ENCODE results near the gene MIDN. TPM values are rescaled to one million over a fixed set of nuclear protein-coding genes. Genes with fewer than 3 reads are reported as not detected.

MIDN gene
- total RNA-seq, 2 donors from 2014 or later = 36.3 to 43.5 TPM

DNA sequence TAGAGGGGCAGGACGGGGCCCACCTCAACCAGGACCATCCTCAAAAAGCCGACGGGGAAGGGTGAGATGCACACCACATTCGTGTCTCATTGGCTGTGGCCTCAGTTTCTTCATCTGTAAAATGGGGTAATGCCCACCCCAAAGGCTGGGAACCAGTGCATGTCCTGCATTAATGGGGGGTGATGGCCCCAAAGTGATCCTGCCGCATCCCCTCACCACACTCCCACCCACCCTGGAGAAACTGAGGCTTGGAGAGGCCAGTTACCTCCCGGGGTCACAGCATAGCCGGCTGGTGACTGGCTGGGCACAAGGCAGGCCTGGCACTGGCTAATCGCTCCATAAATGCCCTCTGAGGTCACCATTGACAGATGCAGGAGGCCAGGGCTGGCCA lies 640 bp upstream of the MIDN start:
- 56 to 98% methylated on average over 4 to 8 of the region's 8 CpGs for WGBS, 2 donors
- DNase-seq = no peak
- TF ChIP-seq, protein P1, sequence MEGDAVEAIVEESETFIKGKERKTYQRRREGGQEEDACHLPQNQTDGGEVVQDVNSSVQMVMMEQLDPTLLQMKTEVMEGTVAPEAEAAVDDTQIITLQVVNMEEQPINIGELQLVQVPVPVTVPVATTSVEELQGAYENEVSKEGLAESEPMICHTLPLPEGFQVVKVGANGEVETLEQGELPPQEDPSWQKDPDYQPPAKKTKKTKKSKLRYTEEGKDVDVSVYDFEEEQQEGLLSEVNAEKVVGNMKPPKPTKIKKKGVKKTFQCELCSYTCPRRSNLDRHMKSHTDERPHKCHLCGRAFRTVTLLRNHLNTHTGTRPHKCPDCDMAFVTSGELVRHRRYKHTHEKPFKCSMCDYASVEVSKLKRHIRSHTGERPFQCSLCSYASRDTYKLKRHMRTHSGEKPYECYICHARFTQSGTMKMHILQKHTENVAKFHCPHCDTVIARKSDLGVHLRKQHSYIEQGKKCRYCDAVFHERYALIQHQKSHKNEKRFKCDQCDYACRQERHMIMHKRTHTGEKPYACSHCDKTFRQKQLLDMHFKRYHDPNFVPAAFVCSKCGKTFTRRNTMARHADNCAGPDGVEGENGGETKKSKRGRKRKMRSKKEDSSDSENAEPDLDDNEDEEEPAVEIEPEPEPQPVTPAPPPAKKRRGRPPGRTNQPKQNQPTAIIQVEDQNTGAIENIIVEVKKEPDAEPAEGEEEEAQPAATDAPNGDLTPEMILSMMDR (IDR thresholded peaks at IDR 0.05) = no peak
- TF ChIP-seq POLR2A (IDR thresholded peaks at IDR 0.05) = no peak
- Histone ChIP-seq H3K9me3 (no peaks in the 10 kb centered on the region), H3K27me3 (no peaks in the 10 kb centered on the region), H3K4me3 (no peak overlapping the region), H3K27ac (peak overlapping the region; percentile 99 to 100 (median 100)), H3K4me1 (peaks cover 70% of the 10 kb centered on the region), H3K36me3 (replicated peaks in 1 of 2; ENCODE audit: insufficient read depth in 1 of 2, low read depth in 2 of 2) (no peaks in the 10 kb centered on the region)
- intact Hi-C loops (cut with DNase I) = no loop called here
- ATAC-seq = no peak

DNA sequence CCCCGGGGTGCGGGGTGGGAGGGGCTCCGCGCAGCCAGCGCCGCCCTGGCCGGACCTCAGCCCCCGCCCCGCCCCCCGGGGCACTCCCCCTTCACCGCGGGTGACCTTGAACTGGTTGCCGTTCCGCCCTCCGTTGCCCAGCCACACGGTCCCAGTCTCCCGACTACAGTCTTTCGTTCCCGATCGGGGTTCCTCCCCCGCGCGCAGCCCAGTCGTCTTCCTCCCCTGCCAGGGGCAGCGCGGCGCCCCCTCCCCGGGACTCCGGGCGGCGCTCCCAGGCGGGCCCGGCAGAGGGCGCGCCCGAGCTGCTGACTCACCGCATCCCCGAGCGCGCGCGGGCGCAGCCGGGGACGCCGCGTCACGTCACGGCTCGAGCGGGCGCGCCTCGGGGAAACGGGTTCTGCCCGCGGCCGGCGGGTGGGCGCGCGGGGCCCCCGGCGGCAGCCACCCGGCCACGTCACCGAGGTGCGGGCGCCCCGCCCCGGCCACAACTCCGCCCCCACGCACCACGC lies 459 bp downstream of the MIDN start:
- no peaks in the 10 kb centered on the region for H3K27me3 ChIP-seq
- intact Hi-C loops (cut with DNase I) = no loop called here
- no peaks in the 10 kb centered on the region for H3K9me3 ChIP-seq
- peak overlapping the region; percentile 99 to 100 (median 100) for H3K27ac ChIP-seq
- DNase-seq = peak; percentile 79 to 84 (median 82)
- peak overlapping the region; percentile 23 to 52 for H3K4me3 ChIP-seq
- peak in 2 of 3 donors; percentile 6 to 24 for TF ChIP-seq POLR2A (IDR thresholded peaks at IDR 0.05)
- TF ChIP-seq, protein P1 (IDR thresholded peaks at IDR 0.05) = peak; percentile 55 to 96 (median 87)
- ATAC-seq = peak; percentile 13
- H3K36me3 ChIP-seq (replicated peaks in 1 of 2; ENCODE audit: insufficient read depth in 1 of 2, low read depth in 2 of 2) = no peaks in the 10 kb centered on the region
- H3K4me1 ChIP-seq = peaks cover 70% of the 10 kb centered on the region
- 2% methylated on average over 39 of the region's 74 CpGs; no CpG with 5 or more reads in 1 of the 2 donors for WGBS, 2 donors

DNA sequence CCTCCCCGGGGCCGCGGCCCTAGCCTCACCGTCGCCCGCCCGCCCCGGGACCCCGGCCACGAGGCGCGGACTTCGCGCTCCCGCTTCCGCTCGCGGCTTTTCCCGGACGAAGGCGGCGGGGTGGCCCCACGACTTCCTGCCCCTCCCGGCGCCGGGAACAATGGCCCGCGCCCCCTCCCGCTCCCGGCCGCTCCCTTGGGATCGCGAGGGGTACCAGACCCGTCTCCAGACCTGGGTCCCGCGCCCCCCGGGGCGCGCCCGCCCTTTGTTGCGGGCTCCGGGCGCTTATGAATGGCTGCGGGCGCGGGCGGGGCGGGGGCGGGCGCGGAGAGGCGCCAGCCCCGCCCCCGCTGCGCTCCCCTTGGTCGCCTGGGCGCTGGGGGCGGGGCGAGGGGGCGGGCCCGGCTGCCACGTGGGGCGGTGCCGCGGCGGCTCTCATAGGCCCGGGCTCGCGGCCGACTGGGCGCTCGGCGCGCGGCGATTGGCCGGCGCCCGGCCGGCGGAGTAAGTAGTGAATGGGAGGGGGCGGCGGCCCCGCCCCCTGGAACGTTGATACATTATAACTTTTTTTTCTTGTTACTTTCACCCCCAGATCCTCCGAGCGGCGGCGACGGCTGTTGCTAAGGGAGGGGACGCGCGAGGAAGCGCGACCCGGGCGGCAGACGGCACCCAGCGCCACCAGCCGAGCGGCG lies 1.1 kb downstream of the MIDN start:
- Histone ChIP-seq H3K4me1 (peaks cover 70% of the 10 kb centered on the region), H3K9me3 (no peaks in the 10 kb centered on the region), H3K27me3 (no peaks in the 10 kb centered on the region), H3K36me3 (replicated peaks in 1 of 2; ENCODE audit: insufficient read depth in 1 of 2, low read depth in 2 of 2) (peaks cover 2 to 6% of the 10 kb centered on the region in 2 donors), H3K27ac (peak overlapping the region; percentile 99 to 100 (median 100)), H3K4me3 (peak overlapping the region; percentile 78 to 93)
- ATAC-seq = peak; percentile 54
- peak; percentile 95 to 98 (median 96) for DNase-seq
- TF ChIP-seq, protein P1 (IDR thresholded peaks at IDR 0.05) = no peak
- TF ChIP-seq POLR2A (IDR thresholded peaks at IDR 0.05) = peak; percentile 94 to 96 (median 95)
- 0% methylated on average over 20 to 43 of the region's 102 CpGs for WGBS, 2 donors
- intact Hi-C loops (cut with DNase I) = no loop called here

DNA sequence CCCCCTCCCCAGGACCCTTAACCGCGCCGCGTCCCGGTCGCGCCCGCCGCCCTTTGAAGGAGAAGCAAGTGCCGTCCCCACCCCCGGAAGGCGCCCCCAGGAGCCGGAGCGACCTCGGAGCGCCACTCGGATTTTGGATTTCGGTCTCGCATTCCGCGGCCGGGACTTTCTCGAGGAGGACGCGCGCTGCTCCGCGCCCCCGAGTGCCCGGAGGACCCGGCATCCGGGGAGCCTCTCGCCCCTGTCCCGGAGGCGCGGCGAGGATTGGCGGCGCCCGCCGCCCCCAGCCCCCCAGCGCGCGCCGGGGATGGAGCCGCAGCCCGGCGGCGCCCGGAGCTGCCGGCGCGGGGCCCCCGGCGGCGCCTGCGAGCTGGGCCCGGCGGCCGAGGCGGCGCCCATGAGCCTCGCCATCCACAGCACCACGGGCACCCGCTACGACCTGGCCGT lies 1.6 kb downstream of the MIDN start:
- H3K27me3 ChIP-seq = no peaks in the 10 kb centered on the region
- ATAC-seq (no peak), DNase-seq (no peak)
- H3K9me3 ChIP-seq = no peaks in the 10 kb centered on the region
- peaks cover 6 to 11% of the 10 kb centered on the region in 2 donors for H3K36me3 ChIP-seq (replicated peaks in 1 of 2; ENCODE audit: insufficient read depth in 1 of 2, low read depth in 2 of 2)
- intact Hi-C loops (cut with DNase I) = no loop called here
- peak overlapping the region; percentile 91 to 93 for H3K4me3 ChIP-seq
- peak overlapping the region; percentile 97 to 100 (median 100) for H3K27ac ChIP-seq
- H3K4me1 ChIP-seq = peaks cover 70% of the 10 kb centered on the region
- TF ChIP-seq, protein P1 (IDR thresholded peaks at IDR 0.05) = no peak
- TF ChIP-seq POLR2A (IDR thresholded peaks at IDR 0.05) = no peak
- WGBS, 2 donors = 1% methylated on average over 63 of the region's 67 CpGs; no CpG with 5 or more reads in 1 of the 2 donors

Measured in body of pancreas (tissue), 4 donors.